Measurements from ENCODE around the gene CNIH2. TPM values are rescaled to one million over a fixed set of nuclear protein-coding genes. Genes with fewer than 3 reads are reported as not detected.
"Not testable (repeated sequence)": the region's sequence is repeated elsewhere in the genome, so short reads cannot be mapped to it uniquely, and the experiment has no call there.

The CNIH2 gene
- total RNA-seq, 4 donors from 2014 or later: not detected

DNA sequence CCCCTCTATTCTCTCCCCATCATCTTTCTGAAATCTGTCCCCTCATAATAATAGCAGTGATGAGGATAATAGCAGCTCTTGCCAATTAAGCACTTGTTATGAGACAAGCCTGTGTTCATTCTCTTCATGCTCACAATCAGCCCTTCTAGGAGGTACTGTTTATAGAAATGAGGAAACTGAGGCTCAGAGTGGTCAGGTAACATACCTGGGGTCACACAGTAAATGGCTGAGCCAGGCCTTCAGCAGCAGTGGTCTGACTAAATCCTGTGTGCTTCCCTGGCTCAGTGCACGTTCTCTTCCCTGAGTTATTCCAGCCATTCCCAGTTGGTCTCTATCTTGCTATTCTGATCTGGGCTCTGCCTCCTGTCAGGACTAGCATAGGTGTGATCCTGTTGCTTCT lies 3.8 kb upstream of the CNIH2 start:
- intact Hi-C loops (cut with DNase I): no loop called here
- Histone ChIP-seq H3K27me3 (no peaks in the 10 kb centered on the region), H3K9me3 (no peaks in the 10 kb centered on the region), H3K4me3 (replicated peaks in 1 of 3) (no peak overlapping the region), H3K27ac (no peak overlapping the region), H3K4me1 (peaks cover 12 to 25% of the 10 kb centered on the region in 2 donors), H3K36me3 (peaks cover 45 to 48% of the 10 kb centered on the region in 2 donors)
- 73 to 88% methylated on average over 1 of the region's 1 CpG for WGBS, 2 donors
- DNase-seq: no peak
- TF ChIP-seq, protein P1, sequence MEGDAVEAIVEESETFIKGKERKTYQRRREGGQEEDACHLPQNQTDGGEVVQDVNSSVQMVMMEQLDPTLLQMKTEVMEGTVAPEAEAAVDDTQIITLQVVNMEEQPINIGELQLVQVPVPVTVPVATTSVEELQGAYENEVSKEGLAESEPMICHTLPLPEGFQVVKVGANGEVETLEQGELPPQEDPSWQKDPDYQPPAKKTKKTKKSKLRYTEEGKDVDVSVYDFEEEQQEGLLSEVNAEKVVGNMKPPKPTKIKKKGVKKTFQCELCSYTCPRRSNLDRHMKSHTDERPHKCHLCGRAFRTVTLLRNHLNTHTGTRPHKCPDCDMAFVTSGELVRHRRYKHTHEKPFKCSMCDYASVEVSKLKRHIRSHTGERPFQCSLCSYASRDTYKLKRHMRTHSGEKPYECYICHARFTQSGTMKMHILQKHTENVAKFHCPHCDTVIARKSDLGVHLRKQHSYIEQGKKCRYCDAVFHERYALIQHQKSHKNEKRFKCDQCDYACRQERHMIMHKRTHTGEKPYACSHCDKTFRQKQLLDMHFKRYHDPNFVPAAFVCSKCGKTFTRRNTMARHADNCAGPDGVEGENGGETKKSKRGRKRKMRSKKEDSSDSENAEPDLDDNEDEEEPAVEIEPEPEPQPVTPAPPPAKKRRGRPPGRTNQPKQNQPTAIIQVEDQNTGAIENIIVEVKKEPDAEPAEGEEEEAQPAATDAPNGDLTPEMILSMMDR (IDR thresholded peaks at IDR 0.05): no peak
- no peak for TF ChIP-seq POLR2A (IDR thresholded peaks at IDR 0.05)

DNA sequence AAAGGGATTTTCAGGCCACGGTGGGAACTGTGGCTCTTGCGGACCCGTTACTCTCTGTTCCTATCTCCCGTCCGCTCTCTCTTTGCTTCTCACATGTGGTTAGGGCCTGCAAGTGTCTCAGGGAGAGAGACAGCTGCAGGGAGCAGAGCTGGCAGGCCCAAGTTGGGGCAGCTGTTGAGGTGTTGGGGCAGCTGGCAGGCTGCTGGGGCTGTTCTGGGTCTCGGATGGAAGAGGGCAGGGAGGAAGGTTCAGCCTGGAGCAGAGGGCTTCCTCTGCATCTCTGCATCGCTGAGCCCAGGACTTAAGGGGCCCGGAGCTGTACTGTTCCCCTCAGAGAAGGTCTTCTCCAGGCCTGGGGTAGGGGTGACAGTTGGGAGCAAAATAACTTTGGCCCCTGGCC lies 2.6 kb upstream of the CNIH2 start:
- WGBS, 2 donors: 95 to 99% methylated on average over 7 to 8 of the region's 8 CpGs
- DNase-seq: no peak
- no peaks in the 10 kb centered on the region for H3K27me3 ChIP-seq
- H3K27ac ChIP-seq: no peak overlapping the region
- TF ChIP-seq, protein P1 (IDR thresholded peaks at IDR 0.05): no peak
- TF ChIP-seq POLR2A (IDR thresholded peaks at IDR 0.05): no peak
- H3K36me3 ChIP-seq: peaks cover 45 to 48% of the 10 kb centered on the region in 2 donors
- H3K4me1 ChIP-seq: peaks cover 4 to 16% of the 10 kb centered on the region in 2 donors
- H3K4me3 ChIP-seq (replicated peaks in 1 of 3): no peak overlapping the region
- no peaks in the 10 kb centered on the region for H3K9me3 ChIP-seq
- intact Hi-C loops (cut with DNase I): no loop called here

DNA sequence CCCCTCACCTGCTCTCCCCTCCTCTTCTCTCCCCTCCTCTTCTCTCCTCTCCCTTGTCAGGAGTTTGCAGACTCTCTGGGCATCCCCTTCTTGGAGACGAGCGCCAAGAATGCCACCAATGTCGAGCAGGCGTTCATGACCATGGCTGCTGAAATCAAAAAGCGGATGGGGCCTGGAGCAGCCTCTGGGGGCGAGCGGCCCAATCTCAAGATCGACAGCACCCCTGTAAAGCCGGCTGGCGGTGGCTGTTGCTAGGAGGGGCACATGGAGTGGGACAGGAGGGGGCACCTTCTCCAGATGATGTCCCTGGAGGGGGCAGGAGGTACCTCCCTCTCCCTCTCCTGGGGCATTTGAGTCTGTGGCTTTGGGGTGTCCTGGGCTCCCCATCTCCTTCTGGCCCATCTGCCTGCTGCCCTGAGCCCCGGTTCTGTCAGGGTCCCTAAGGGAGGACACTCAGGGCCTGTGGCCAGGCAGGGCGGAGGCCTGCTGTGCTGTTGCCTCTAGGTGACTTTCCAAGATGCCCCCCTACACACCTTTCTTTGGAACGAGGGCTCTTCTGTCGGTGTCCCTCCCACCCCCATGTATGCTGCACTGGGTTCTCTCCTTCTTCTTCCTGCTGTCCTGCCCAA lies 1.9 kb upstream of the CNIH2 start:
- no peak for DNase-seq
- H3K27ac ChIP-seq: no peak overlapping the region
- intact Hi-C loops (cut with DNase I): no loop called here
- no peaks in the 10 kb centered on the region for H3K27me3 ChIP-seq
- no peak for TF ChIP-seq POLR2A (IDR thresholded peaks at IDR 0.05)
- TF ChIP-seq, protein P1 (IDR thresholded peaks at IDR 0.05): no peak
- H3K36me3 ChIP-seq: peaks cover 45 to 48% of the 10 kb centered on the region in 2 donors
- no peaks in the 10 kb centered on the region for H3K9me3 ChIP-seq
- H3K4me1 ChIP-seq: peaks cover 4 to 10% of the 10 kb centered on the region in 2 donors
- 90 to 92% methylated on average over 13 of the region's 14 CpGs for WGBS, 2 donors
- no peak overlapping the region for H3K4me3 ChIP-seq (replicated peaks in 1 of 3)

DNA sequence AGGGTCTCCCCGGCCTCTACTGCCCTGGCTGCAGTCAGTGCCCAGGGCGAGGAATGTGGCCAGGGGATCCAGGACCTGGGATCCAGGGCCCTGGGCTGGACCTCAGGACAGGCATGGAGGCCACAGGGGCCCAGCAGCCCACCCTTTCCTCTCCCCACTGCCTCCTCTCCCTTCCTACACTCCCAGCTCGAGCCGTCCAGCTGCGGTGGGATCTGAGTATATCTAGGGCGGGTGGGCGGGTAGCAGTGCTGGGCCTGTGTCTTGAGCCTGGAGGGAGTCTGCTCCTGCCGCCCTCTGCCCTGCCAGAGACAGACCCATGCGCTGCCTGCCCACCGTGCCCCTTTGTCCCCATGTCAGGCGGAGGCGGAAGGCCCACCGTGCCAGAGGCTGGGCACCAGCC lies 1.4 kb upstream of the CNIH2 start:
- 85 to 95% methylated on average over 9 to 11 of the region's 13 CpGs for WGBS, 2 donors
- H3K27ac ChIP-seq; H3K27me3 ChIP-seq; intact Hi-C loops (cut with DNase I); H3K4me3 ChIP-seq (replicated peaks in 1 of 3); H3K9me3 ChIP-seq; DNase-seq: not testable (repeated sequence)
- Histone ChIP-seq H3K36me3 (peaks cover 44 to 47% of the 10 kb centered on the region in 2 donors), H3K4me1 (peaks cover 4 to 10% of the 10 kb centered on the region in 2 donors)

DNA sequence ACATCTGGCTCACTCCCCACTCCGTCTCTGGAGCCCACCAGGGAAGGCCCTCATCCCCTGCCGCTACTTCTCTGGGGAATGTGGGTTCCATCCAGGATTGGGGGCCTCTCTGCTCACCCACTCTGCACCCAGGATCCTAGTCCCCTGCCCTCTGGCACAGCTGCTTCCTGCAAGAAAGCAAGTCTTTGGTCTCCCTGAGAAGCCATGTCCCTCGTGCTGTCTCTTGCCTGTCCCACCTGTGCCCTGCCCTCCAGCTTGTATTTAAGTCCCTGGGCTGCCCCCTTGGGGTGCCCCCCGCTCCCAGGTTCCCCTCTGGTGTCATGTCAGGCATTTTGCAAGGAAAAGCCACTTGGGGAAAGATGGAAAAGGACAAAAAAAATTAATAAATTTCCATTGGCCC lies 911 bp upstream of the CNIH2 start:
- DNase-seq; H3K9me3 ChIP-seq; H3K27me3 ChIP-seq; intact Hi-C loops (cut with DNase I); H3K27ac ChIP-seq; H3K4me3 ChIP-seq (replicated peaks in 1 of 3): not testable (repeated sequence)
- 77 to 83% methylated on average over 4 of the region's 4 CpGs for WGBS, 2 donors
- H3K36me3 ChIP-seq: peaks cover 39 to 43% of the 10 kb centered on the region in 2 donors
- H3K4me1 ChIP-seq: peaks cover 4 to 10% of the 10 kb centered on the region in 2 donors

DNA sequence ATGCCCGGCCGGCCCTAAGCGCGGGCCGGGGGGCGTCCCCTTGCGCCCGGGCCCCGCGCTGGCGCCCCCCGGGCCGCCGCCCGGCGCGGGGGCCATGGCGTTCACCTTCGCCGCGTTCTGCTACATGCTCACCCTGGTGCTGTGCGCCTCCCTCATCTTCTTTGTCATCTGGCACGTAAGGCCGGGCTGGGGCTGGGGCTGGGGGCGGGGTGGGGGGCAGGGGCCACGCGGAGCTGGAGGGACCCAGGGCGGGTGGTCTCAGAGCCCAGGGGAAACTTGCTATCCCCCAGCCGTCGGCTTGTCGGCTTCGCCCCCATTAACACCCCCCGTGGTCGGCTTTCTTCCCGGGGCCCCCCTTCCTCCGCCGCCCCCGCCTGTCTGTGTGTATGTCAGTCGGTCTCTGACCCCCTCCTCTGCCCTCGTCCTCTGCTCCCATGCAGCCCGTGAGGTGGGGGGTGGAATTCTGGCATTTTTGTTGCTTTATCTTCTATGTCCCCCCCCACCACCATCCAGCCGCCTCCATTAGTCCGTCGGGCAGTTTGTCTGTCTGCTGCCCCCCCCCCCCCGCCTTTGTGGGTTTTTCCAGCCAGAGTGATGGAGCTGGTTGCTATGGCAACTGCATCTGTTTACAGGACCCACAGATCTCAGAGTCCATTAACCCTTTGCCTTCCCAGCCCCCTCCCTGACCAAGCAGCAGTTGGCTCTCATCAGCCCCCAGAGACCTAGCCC lies 552 bp downstream of the CNIH2 start:
- H3K9me3 ChIP-seq: no peaks in the 10 kb centered on the region
- 5 to 8% methylated on average over 17 of the region's 45 CpGs for WGBS, 2 donors
- H3K4me1 ChIP-seq: peaks cover 4 to 14% of the 10 kb centered on the region in 2 donors
- no peak for DNase-seq
- peaks cover 24 to 28% of the 10 kb centered on the region in 2 donors for H3K36me3 ChIP-seq
- no peak overlapping the region for H3K4me3 ChIP-seq (replicated peaks in 1 of 3)
- H3K27ac ChIP-seq: no peak overlapping the region
- intact Hi-C loops (cut with DNase I): no loop called here
- TF ChIP-seq, protein P1 (IDR thresholded peaks at IDR 0.05): no peak
- no peak for TF ChIP-seq POLR2A (IDR thresholded peaks at IDR 0.05)
- no peaks in the 10 kb centered on the region for H3K27me3 ChIP-seq

Measured in thyroid gland (tissue), 4 donors.